ENCODE measurements around the gene PRR14L. TPM values are rescaled to one million over a fixed set of nuclear protein-coding genes. Genes with fewer than 3 reads are reported as not detected.

PRR14L gene
- total RNA-seq, 1 donor from 2014 or later = 48.2 TPM

DNA sequence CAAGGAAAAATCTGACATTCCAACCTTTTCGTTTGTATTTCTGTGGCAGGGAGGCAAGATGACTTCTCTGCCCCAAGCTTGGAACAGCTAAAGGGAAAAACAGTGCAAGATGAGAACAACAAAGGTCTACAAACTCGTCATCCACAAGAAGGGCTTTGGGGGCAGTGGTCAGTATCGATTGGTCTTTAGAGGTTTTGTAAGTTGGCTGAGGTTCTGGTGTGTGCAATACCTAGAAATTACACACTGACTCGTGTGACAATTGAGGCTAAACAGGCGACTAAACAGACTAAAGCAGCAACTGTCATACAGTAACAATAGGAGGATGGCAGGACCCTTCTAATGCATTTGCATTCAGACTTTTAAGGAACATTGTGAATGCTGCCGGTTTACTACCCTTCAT is 4.9 kb upstream of the PRR14L start:
- Mint-ChIP-seq H3K9me3 (ENCODE audit: unreplicated experiment) (no peaks in the 10 kb centered on the region), H3K27me3 (ENCODE audit: unreplicated experiment) (no peaks in the 10 kb centered on the region), H3K36me3 (ENCODE audit: unreplicated experiment) (peaks cover 2% of the 10 kb centered on the region), H3K27ac (ENCODE audit: unreplicated experiment) (peak overlapping the region; percentile 100), H3K4me1 (ENCODE audit: unreplicated experiment) (peaks cover 32% of the 10 kb centered on the region), H3K4me3 (ENCODE audit: unreplicated experiment) (peak overlapping the region; percentile 92)
- TF ChIP-seq, protein P1, sequence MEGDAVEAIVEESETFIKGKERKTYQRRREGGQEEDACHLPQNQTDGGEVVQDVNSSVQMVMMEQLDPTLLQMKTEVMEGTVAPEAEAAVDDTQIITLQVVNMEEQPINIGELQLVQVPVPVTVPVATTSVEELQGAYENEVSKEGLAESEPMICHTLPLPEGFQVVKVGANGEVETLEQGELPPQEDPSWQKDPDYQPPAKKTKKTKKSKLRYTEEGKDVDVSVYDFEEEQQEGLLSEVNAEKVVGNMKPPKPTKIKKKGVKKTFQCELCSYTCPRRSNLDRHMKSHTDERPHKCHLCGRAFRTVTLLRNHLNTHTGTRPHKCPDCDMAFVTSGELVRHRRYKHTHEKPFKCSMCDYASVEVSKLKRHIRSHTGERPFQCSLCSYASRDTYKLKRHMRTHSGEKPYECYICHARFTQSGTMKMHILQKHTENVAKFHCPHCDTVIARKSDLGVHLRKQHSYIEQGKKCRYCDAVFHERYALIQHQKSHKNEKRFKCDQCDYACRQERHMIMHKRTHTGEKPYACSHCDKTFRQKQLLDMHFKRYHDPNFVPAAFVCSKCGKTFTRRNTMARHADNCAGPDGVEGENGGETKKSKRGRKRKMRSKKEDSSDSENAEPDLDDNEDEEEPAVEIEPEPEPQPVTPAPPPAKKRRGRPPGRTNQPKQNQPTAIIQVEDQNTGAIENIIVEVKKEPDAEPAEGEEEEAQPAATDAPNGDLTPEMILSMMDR (IDR thresholded peaks at IDR 0.05) = no peak
- DNase-seq (ENCODE audit: extremely low spot score, unreplicated experiment) = no peak

DNA sequence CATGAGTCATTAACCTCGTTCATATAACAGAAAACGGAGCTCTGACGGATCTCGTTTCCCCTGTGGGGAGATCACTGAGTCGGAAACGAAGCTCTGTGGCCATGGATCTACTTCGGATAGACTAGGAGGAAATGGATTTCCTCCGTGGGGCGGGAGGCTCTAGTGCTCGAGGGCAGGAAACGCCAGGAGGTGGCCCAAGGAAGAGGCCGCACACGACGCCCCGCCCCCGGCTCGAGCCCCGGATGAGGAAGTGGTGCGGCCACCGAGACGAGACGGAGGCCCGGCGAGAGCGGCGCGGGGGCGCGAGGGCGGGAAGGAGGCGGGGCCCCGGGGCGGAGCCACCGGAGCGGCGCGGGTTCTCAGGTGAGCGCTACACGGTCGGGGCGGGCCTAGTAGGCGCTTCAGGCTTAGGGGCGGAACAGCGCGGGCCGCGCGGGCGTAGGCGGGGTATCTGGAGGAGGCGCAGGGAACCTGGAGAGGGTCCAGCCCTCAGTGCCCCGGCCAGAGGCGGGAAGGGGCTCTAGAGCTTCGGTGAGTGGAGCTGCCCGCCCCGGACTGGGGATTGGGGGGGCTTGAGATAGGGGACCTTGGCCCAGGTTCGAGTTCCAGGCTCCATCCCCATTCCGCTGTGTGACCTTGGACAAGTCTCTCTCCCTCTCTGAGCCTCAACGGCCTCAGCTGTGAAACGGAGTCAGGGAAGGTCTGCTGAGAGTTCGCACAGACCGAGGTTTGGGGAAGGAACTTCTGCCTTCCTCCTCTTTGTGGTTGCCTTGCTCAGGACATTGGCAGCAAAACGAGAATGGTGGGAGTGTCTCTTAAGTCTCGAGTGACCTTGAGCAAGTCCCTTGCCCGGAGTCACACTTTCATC is 3.9 kb upstream of the PRR14L start, which contains the start of gene DEPDC5:
Gene DEPDC5 (plus strand): TSS at position 386 of the 868 bp plus-strand sequence. CDS start 903 bp downstream, outside the sequence.
- H3K27me3 Mint-ChIP-seq (ENCODE audit: unreplicated experiment) = no peaks in the 10 kb centered on the region
- no peaks in the 10 kb centered on the region for H3K36me3 Mint-ChIP-seq (ENCODE audit: unreplicated experiment)
- TF ChIP-seq, protein P1 (IDR thresholded peaks at IDR 0.05) = no peak
- peak; percentile 98 for DNase-seq (ENCODE audit: extremely low spot score, unreplicated experiment)
- peak within 1 kb of the TSS; percentile 100 for H3K27ac Mint-ChIP-seq (ENCODE audit: unreplicated experiment)
- H3K4me3 Mint-ChIP-seq (ENCODE audit: unreplicated experiment) = peak within 1 kb of the TSS; percentile 92
- no peaks in the 10 kb centered on the region for H3K9me3 Mint-ChIP-seq (ENCODE audit: unreplicated experiment)
- H3K4me1 Mint-ChIP-seq (ENCODE audit: unreplicated experiment) = peaks cover 34% of the 10 kb centered on the region

DNA sequence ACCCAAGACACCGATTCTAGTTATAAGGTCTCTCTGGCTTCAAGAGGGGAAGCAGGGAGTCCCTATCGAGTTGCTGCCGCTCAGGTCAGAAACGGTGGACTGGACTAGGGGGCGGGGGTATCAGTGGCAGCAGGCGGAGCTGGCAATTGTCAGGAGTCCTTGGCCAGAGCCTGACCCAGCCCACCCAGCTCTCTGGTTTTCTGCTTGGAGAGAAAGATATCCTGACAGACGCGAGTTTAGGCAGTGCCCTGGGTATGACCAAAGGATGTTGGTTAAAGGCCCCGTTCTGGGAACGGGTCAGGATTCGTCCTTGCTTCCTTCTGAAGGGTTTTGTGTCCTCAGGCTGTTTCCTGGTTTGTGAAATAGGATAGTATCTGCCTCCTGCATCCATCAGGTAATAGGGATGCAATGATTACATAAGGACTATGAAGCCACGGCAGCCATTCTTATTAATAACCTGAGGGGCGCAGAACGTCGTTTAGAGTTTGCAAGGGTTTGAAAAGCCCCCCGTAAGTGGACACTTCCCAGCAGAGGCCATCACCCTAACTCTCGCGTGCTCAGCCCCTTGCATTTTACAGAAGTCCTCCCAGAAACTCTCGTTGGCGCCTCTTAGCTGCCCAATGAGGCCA is 3.2 kb upstream of the PRR14L start:
- no peak for DNase-seq (ENCODE audit: extremely low spot score, unreplicated experiment)
- Mint-ChIP-seq H3K27me3 (ENCODE audit: unreplicated experiment) (no peaks in the 10 kb centered on the region), H3K36me3 (ENCODE audit: unreplicated experiment) (no peaks in the 10 kb centered on the region), H3K9me3 (ENCODE audit: unreplicated experiment) (no peaks in the 10 kb centered on the region), H3K27ac (ENCODE audit: unreplicated experiment) (peak overlapping the region; percentile 100), H3K4me1 (ENCODE audit: unreplicated experiment) (peaks cover 42% of the 10 kb centered on the region), H3K4me3 (ENCODE audit: unreplicated experiment) (peak overlapping the region; percentile 92)
- TF ChIP-seq, protein P1 (IDR thresholded peaks at IDR 0.05) = no peak

DNA sequence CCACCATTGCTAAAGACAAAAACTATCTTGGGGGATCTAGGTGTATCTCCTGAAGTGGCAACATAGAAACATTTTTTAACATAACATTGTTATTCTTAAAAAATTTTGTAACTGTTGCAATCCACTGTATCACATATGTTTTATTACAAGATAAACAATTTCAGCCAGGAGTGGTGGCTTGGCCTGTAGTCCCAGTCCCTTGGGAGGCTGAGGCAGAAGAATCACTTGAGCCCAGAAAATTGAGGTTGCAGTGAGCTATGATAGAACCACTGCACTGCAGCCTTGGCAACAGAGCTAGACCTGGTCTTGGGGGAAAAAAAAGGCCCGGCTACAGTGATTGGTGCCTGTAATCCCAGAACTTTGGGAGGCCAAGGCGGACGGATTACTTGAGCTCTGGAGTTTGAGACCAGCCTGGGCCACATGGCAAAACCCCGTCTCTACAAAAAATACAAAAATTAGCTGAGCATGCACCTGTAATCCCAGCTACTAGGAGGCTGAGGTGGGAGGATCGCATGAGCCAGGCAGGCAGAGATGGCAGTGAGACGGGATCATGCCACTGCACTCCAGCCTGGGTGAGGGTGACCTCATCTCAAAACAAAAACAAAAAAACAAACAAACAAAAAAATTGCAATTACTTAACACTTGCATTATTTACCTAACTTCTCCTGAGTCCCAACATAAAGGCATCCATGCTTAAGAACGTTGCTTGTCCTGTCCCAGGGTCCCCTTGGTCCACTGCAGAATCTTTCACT is 2.3 kb upstream of the PRR14L start:
- no peak for DNase-seq (ENCODE audit: extremely low spot score, unreplicated experiment)
- H3K9me3 Mint-ChIP-seq (ENCODE audit: unreplicated experiment) = no peaks in the 10 kb centered on the region
- no peaks in the 10 kb centered on the region for H3K27me3 Mint-ChIP-seq (ENCODE audit: unreplicated experiment)
- H3K36me3 Mint-ChIP-seq (ENCODE audit: unreplicated experiment) = peaks cover 5% of the 10 kb centered on the region
- peaks cover 50% of the 10 kb centered on the region for H3K4me1 Mint-ChIP-seq (ENCODE audit: unreplicated experiment)
- TF ChIP-seq, protein P1 (IDR thresholded peaks at IDR 0.05) = no peak
- peak overlapping the region; percentile 100 for H3K27ac Mint-ChIP-seq (ENCODE audit: unreplicated experiment)
- peak overlapping the region; percentile 92 for H3K4me3 Mint-ChIP-seq (ENCODE audit: unreplicated experiment)

Measured in osteocyte (in vitro differentiated cells).